ENCODE results near the gene COQ10A.
"Not testable (repeated sequence)": the region's sequence is repeated elsewhere in the genome, so short reads cannot be mapped to it uniquely, and the experiment has no call there.

COQ10A gene

DNA sequence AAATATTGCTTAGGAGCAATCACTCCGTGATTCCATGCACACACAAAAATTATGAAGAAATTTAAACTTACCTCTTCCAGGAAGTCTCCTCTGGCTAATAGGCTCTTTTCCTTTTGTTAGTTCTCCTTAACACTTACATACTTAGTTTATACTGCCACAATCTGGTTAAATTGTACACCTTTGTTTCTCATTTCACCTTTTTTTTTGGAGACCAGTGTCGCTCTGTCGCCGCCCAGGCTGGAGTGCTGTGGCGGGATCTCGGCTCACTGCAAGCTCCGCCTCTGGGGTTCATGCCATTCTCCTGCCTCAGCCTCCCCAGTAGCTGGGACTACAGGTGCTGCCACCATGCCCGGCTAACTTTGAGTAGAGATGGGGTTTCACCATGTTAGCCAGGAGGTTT lies 6.4 kb upstream of the COQ10A start:
- H3K4me3 ChIP-seq (ENCODE audit: low read depth, low read length): no peak overlapping the region
- TF ChIP-seq, protein P1, sequence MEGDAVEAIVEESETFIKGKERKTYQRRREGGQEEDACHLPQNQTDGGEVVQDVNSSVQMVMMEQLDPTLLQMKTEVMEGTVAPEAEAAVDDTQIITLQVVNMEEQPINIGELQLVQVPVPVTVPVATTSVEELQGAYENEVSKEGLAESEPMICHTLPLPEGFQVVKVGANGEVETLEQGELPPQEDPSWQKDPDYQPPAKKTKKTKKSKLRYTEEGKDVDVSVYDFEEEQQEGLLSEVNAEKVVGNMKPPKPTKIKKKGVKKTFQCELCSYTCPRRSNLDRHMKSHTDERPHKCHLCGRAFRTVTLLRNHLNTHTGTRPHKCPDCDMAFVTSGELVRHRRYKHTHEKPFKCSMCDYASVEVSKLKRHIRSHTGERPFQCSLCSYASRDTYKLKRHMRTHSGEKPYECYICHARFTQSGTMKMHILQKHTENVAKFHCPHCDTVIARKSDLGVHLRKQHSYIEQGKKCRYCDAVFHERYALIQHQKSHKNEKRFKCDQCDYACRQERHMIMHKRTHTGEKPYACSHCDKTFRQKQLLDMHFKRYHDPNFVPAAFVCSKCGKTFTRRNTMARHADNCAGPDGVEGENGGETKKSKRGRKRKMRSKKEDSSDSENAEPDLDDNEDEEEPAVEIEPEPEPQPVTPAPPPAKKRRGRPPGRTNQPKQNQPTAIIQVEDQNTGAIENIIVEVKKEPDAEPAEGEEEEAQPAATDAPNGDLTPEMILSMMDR (IDR thresholded peaks at IDR 0.05; ENCODE audit: low read depth, low read length, missing control alignments): no peak
- in situ Hi-C loops (cut with HindIII; ENCODE audit: low sequenced_read_pairs): no loop called here
- DNase-seq (ENCODE audit: low read depth): no peak

DNA sequence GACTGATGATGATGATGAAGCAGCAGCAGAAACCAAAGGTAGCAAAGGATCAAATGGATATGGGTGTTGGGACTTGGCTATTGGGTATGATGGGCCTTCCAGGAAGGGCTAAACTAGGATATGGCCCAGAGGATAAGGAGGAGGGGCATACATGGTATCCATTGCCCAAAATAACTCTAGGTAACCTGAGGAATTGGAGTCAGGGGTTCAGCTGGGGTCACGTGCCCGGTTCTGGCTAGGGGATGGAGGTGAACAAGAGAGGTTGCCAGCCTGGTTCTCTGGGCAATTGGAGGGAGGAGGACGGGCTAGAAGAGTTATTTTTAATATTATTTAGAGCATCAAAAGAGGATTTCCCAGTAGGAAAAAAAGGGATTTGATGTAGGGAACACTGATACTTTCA lies 5.8 kb upstream of the COQ10A start:
- in situ Hi-C loops (cut with HindIII; ENCODE audit: low sequenced_read_pairs): no loop called here
- no peak for DNase-seq (ENCODE audit: low read depth)

DNA sequence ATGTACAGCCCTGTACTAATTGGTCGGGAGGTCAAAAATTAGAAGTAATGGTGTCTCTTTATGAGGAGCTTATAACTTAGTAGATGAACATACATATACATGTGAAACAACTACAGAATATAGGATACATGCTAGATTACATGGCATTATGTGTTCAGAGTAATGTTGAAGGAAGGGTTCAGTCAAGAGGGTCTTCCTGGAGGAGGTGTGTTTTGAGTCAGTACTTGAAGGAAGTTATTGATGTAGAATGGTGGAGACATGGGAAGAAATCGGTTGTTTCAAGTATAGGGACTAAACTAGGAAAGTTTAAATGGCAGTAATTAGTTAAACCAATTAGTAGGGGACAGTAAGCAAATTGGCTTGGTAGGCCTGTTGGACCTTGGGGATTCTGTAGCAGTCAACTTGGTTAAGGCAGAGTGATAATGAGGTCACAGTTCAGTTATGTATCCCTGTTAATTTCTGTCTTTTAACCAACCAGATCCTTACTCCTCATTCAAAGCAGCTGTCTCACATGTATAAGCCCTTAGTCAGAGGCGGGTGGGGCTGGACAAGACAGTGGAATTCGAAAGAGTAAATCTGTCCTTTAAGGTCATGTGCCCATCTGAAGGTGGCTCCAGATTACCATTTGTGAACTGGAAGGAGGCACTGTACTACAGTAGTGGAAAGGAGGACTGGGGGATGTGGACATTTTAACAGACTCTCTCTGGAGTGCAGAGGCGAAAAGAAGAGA lies 5.1 kb upstream of the COQ10A start:
- no peak for DNase-seq (ENCODE audit: low read depth)
- no peak overlapping the region for H3K4me3 ChIP-seq (ENCODE audit: low read depth, low read length)
- TF ChIP-seq, protein P1 (IDR thresholded peaks at IDR 0.05; ENCODE audit: low read depth, low read length, missing control alignments): no peak
- in situ Hi-C loops (cut with HindIII; ENCODE audit: low sequenced_read_pairs): no loop called here

More for the DNA sequence above, 5.8 kb upstream of the COQ10A start:
- TF ChIP-seq, protein P1 (IDR thresholded peaks at IDR 0.05; ENCODE audit: low read depth, low read length, missing control alignments): no peak
- H3K4me3 ChIP-seq (ENCODE audit: low read depth, low read length): no peak overlapping the region

DNA sequence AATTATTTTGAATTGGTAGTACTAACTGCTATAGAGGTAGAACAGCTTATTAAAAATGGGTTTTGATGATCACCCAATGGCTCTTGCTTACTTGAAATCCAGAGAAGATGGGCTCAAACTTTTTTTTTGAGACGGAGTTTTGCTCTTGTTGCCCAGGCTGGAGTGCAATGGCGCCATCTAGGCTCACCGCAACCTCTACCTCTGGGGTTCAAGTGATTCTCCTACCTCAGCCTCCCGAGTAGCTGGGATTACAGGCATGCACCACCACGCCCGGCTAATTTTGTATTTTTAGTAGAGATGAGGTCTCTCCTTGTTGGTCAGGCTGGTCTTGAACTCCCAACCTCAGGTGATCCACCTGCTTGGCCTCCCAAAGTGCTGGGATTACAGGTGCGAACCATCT lies 3.8 kb upstream of the COQ10A start:
- H3K4me3 ChIP-seq (ENCODE audit: low read depth, low read length); DNase-seq (ENCODE audit: low read depth); in situ Hi-C loops (cut with HindIII; ENCODE audit: low sequenced_read_pairs): not testable (repeated sequence)

DNA sequence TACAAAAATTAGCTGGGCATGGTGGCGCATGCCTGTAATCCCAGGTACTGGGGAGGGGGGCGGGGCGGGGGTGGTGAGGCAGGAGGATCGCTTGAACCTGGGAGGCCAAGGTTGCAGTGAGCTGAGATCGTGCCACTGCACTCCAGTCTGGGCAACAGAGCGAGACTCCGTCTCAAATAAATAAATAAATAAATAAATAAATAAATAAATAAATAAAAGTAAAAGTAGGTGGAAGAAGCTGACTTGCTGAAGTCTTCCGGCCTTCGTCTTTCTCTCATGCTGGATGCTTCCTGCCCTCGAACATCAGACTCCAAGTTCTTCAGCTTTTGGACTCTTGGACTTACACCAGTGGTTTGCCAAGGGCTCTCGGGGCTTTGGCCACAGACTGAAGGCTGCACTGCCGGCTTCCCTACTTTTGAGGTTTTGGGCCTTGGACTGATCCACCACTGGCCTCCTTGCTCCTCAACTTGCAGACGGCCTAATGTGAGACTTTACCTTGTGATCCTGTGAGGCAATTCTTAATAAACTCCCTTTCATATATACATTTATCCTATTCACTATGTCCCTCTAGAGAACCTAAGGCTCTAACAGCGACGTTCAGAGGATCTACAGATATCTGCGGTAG lies 562 bp upstream of the COQ10A start:
- in situ Hi-C loops (cut with HindIII; ENCODE audit: low sequenced_read_pairs); DNase-seq (ENCODE audit: low read depth): not testable (repeated sequence)
- H3K4me3 ChIP-seq (ENCODE audit: low read depth, low read length): peak overlapping the region; percentile 65

DNA sequence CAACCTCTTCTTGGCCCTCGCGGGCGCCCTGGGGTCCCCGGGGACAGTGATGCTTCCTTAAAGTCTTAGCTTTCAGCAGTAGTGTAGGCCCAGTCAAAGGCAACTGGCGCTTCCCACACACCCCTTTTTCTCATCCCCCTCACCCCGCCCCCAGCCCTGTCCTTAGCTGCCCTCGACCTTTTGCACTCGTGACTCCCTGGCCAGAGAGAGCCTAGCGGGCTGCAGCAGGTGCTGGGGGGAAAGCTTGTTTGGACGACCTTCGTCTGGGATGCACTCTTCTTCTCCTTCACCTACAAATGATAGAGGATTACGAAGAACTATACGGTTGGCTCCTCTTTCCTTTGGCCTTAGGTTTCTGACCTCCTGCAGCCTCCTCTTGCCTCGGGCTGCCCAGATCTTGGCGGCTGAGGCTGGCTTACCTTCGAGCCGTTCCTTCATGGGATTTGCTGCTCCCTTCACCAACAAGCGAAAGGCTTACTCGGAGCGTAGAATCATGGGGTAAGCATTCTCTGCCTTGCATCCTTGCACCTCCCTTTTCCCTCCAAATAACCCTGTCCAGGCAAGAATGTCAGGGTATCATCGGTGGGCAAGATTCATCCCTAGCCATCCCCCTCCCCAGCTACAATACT lies 815 bp downstream of the COQ10A start:
- in situ Hi-C loops (cut with HindIII; ENCODE audit: low sequenced_read_pairs): no loop called here
- DNase-seq (ENCODE audit: low read depth): no peak
- TF ChIP-seq, protein P1 (IDR thresholded peaks at IDR 0.05; ENCODE audit: low read depth, low read length, missing control alignments): no peak
- H3K4me3 ChIP-seq (ENCODE audit: low read depth, low read length): peak overlapping the region; percentile 65

DNA sequence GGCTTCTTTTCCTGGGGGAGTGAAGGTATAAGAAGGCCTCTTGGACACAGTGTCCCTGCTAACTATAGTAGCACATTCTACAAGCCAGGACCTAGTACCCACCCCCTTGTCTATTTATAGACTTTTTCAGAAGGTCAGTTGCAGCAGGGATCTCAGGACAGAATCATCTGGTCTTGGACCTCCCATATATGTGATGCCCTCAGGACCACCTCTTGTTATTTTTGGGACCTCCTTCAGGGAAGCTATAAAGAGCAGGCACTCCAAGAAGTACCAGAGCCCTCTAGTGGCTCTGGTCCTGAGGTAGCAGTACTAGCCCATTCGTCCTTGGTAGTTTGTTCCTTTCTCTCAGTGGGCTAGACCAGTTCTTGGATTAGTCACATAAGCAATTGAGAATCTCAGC lies 4.3 kb downstream of the COQ10A start:
- no peak for DNase-seq (ENCODE audit: low read depth)
- in situ Hi-C loops (cut with HindIII; ENCODE audit: low sequenced_read_pairs): no loop called here
- H3K4me3 ChIP-seq (ENCODE audit: low read depth, low read length): no peak overlapping the region
- TF ChIP-seq, protein P1 (IDR thresholded peaks at IDR 0.05; ENCODE audit: low read depth, low read length, missing control alignments): peak; percentile 70

DNA sequence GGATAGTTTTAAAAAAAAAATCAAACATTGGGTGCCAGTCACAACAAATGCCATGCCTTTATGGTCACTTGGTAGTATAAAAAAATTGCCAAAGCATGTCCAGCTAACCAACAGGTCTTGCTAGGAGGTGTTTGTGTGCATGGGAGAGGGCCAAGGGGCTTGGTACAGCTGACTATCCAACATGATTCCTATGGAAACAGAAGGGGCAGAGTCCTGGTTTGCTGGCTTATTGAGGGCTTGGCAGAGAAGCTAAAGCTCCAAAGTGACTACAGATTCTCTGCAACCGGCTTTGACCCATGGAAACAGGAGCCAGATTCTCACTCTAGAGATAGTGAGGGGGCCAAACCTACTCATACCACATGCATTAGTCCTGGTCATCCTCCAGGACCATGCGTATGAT lies 5.7 kb downstream of the COQ10A start:
- in situ Hi-C loops (cut with HindIII; ENCODE audit: low sequenced_read_pairs); DNase-seq (ENCODE audit: low read depth); H3K4me3 ChIP-seq (ENCODE audit: low read depth, low read length): not testable (repeated sequence)

Data from astrocyte of the cerebellum (primary cell).